Stimulated activated CD8-positive, alpha-beta memory T cell treated with anti-CD3 and anti-CD28 coated beads, Interleukin-4, amount 100 ng/mL, for 1 hour (primary cell): ENCODE results near the gene KIF21A.

Experiments used
- DNase-seq, 2 donors: peaks; one replicate each; pipeline ENCODE4 v3.0.0-alpha.2; 2020; ENCODE audit warnings: low read depth in 2 of 2, low spot score in 1 of 2

Gene KIF21A

DNA sequence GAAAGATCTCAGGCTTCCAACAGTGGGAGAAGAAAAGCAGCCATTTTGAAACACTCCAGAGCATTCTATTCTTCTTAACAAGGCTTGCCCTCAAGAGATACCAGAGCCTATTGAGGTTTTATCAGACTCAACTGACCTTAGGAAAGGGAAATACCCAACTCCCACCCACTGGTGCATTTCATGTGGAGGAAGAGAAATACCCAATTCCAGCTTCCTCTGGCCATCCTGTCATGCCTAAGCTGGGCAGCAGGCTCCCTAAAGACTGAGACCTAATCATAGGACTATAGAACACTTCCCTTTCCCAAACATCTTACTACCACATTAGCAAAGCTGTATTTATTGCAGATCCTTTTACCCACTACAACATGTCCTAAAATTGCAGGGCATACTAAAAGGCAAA lies 164.5 kb downstream of the KIF21A start:
- no peak for DNase-seq

DNA sequence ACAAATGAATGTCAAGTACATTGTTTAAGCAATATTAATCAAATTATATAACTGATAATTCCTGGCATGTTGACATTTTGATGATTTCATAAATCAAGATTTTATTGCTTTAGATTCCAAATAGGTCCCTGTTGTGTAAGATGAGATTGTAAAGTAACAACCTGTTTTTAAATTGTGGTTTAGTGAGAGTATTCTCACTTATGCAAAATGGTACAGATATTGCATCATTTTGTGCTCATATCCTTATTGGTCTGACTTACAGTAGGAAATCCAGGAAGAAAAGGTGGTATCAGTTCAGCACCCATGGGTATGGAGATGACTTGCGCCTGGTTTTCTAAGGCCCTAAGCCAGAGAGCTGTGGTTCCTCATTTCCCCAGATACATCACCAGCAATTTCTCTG lies 165.5 kb downstream of the KIF21A start:
- DNase-seq = no peak

DNA sequence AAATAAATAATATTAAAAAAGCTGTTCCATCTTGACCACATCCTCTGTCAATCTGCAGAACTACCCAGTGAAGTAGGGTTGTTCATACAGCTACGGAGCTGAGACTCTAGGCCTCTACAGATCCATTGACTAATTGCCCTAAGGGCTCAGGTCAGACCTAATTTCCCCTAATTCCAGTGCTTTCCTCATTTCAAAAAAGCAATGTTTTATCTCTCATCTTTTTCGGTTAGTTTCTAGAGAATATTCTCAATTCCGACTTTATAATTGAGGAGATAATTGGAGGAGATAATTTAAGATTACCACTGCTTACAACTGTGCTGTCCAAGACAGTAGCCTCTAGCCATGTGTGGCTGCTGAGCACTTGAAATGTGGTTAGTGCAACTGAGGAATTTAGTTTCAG lies 167.1 kb downstream of the KIF21A start:
- DNase-seq = no peak

DNA sequence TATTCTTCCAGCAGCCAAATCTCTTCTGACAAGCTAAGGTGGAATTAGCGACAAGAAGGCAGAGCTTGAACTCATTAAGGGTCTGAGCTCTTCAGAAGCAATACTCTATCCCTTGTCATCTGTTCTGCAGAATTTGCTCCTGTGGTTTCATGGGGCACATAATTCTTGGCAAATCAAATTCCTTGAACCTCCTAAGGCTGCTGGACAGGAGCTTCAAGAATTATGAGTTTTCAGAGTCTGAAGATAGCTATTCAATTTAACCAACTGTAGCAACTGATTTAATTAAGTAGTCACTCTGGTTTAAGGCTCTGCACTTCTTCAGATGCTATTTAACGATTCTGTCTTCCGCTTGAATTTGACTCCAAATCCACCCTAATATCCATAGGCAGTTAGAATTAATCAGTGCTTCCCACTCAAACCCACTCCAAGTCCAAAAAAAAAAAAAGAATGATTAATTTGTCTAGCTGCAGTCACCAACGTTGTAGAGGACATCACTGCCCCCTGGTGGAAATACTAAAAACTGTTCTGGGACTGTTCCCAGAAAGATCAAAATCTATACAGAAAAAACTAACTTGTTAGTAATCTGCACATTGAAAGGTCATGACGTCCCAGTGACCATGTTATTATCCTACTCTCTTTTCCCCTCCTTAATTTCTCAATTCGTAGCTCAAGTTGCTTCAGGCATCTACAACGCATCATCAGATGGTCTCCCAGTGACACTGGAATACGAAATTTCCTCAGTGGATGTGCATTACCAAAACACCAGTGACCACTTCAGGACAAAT lies 169.9 kb downstream of the KIF21A start:
- no peak for DNase-seq

DNA sequence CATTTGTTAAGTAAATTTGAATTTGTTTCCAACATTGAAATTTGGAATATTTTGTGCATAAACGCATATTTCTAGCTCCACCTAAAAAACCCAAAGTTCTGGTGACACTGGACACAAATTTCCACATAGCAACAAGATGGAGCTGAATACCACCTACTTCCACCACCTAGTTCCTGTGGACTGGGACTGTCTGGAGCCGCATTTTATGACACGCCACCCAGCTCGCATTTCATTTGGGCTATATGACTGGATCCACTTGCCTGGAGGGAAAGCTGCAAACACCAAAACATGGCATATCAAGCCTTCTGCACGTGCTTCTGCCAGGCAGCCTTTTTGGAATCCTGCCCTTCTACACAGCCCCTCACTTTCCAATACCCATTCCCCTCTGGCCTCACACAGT lies 173.4 kb downstream of the KIF21A start:
- DNase-seq = no peak

DNA sequence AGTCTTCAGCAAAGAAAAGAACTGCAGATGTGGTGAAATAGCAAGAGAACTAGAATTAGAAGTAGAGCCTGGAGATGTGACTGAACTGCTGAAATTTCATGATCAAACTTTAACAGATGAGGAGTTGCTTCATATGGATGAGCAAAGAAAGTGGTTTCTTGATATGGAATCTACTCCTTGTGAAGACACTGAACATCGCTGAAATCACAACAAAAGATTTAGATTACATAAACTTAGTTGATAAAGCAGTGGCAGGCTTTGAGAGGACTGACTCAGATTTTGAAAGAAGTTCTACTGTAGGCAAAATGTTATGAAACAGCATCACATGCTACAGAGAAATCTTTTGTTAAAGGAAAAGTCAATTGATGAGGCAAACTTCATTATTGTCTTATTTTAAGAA lies 175.0 kb downstream of the KIF21A start:
- no peak for DNase-seq

DNA sequence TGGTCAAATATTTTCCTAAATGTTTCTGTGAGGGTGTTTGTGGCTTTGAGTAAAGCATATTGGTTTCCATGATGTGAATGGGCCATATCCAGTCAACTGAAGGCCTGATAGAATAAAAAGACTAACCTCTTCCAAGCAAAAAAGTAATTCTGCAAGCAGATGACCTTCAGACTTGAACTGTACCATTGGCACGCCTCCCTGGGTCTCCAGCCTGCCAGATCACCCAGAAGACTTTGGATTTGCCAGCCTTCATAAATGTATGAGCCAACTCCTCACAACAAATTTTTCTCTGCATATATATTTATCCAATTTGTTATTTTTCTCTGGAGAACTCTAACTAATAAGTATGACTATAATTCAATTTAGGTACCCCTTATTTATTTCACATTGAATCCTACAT lies 190.3 kb downstream of the KIF21A start:
- no peak for DNase-seq
